Trophoblast cell (in vitro differentiated cells and primary cell): ENCODE data around the gene MRPS34.

Experiments
- DNase-seq, 2 donors: peaks; one replicate each; pipeline ENCODE4 v3.0.0-alpha.2; 2016
- H2AFZ ChIP-seq: 2 replicates; pipeline ENCODE4 v1.6.1; 2013; ENCODE audit warnings: low read length, moderate library complexity, mild to moderate bottlenecking; ENCODE audit not compliant: insufficient read depth, poor library complexity
- H2AK5ac ChIP-seq: 2 replicates; pipeline ENCODE4 v1.6.1; 2013; ENCODE audit warnings: mild to moderate bottlenecking, low read length
- H2BK120ac ChIP-seq: 2 replicates; pipeline ENCODE4 v1.6.1; 2013; ENCODE audit warnings: low read length, mild to moderate bottlenecking, moderate library complexity; ENCODE audit not compliant: insufficient read depth, poor library complexity
- H2BK12ac ChIP-seq: 2 replicates; pipeline ENCODE4 v1.6.1; 2013; ENCODE audit warnings: mild to moderate bottlenecking, low read length, moderate library complexity
- H2BK5ac ChIP-seq: 2 replicates; pipeline ENCODE4 v1.6.1; 2013; ENCODE audit warnings: low read length, low read depth, moderate library complexity, mild to moderate bottlenecking; ENCODE audit not compliant: poor library complexity
- H3K14ac ChIP-seq: 2 replicates; pipeline ENCODE4 v1.6.1; 2013; ENCODE audit warnings: mild to moderate bottlenecking, low read length
- H3K18ac ChIP-seq: 2 replicates; pipeline ENCODE4 v1.6.1; 2013; ENCODE audit warnings: mild to moderate bottlenecking, low read length
- H3K23ac ChIP-seq: 2 replicates; pipeline ENCODE4 v1.6.1; 2013; ENCODE audit warnings: low read length
- H3K27ac ChIP-seq: 2 replicates; pipeline ENCODE4 v1.5.1; 2013; ENCODE audit warnings: low read depth, mild to moderate bottlenecking, inconsistent platforms, low read length, moderate library complexity
- H3K27me3 ChIP-seq: 2 replicates; pipeline ENCODE4 v1.6.1; 2013; ENCODE audit warnings: inconsistent platforms, mild to moderate bottlenecking, low read length, moderate library complexity; ENCODE audit not compliant: insufficient read depth
- H3K36me3 ChIP-seq, 2 experiments: 1 replicate in 1 of 2; 2 replicates in 1 of 2; pipeline ENCODE4 v1.6.1; 2013; ENCODE audit warnings: low read length in 2 of 2, mild to moderate bottlenecking in 2 of 2, moderate library complexity in 1 of 2; ENCODE audit not compliant: insufficient read depth in 2 of 2, control insufficient read depth in 1 of 2
- H3K4ac ChIP-seq: 2 replicates; pipeline ENCODE4 v1.6.1; 2013; ENCODE audit warnings: low read depth, mild to moderate bottlenecking, low read length, moderate library complexity
- H3K4me1 ChIP-seq, 2 experiments: 1 replicate in 1 of 2; 2 replicates in 1 of 2; pipeline ENCODE4 v1.6.1; 2013; ENCODE audit warnings: low read length in 2 of 2, mild to moderate bottlenecking in 2 of 2, moderate library complexity in 1 of 2; ENCODE audit not compliant: insufficient read depth in 2 of 2, control insufficient read depth in 1 of 2
- H3K4me2 ChIP-seq: 2 replicates; pipeline ENCODE4 v1.6.1; 2013; ENCODE audit warnings: inconsistent platforms, mild to moderate bottlenecking, low read length, moderate library complexity
- H3K4me3 ChIP-seq: 2 replicates; pipeline ENCODE4 v1.5.1; 2013; ENCODE audit warnings: mild to moderate bottlenecking, low read depth, low read length, inconsistent platforms
- H3K79me1 ChIP-seq: one replicate; pipeline ENCODE4 v1.6.1; 2013; ENCODE audit warnings: low read length
- H3K79me2 ChIP-seq: 2 replicates; pipeline ENCODE4 v1.6.1; 2013; ENCODE audit warnings: low read length, mild to moderate bottlenecking; ENCODE audit not compliant: control insufficient read depth, insufficient read depth, poor library complexity
- H3K9ac ChIP-seq: 2 replicates; pipeline ENCODE4 v1.6.1; 2013; ENCODE audit warnings: mild to moderate bottlenecking, low read length
- H3K9me3 ChIP-seq: 2 replicates; pipeline ENCODE4 v1.6.1; 2013; ENCODE audit warnings: low read depth, mild to moderate bottlenecking, control low read depth, inconsistent platforms, low read length; ENCODE audit not compliant: insufficient read depth
- H4K12ac ChIP-seq: 2 replicates; pipeline ENCODE4 v1.6.1; 2013; ENCODE audit warnings: low read depth, mild to moderate bottlenecking, low read length, moderate library complexity
- H4K8ac ChIP-seq: 2 replicates; pipeline ENCODE4 v1.6.1; 2013; ENCODE audit warnings: low read depth, mild to moderate bottlenecking, low read length, moderate library complexity
- H4K91ac ChIP-seq: one replicate; pipeline ENCODE4 v1.6.1; 2013; ENCODE audit warnings: low read depth, mild to moderate bottlenecking, low read length, moderate library complexity
- WGBS: extraction: QIAGEN DNeasy Blood & Tissue Kit; methylation state at CpG from one replicate; pipeline ENCODE4 v1.1.7; 2013; ENCODE audit warnings: missing lambda C conversion rate; ENCODE audit not compliant: insufficient read length, insufficient coverage; ENCODE audit errors: extremely low coverage; 5-methylcytosine and 5-hydroxymethylcytosine counted together

Gene MRPS34

DNA sequence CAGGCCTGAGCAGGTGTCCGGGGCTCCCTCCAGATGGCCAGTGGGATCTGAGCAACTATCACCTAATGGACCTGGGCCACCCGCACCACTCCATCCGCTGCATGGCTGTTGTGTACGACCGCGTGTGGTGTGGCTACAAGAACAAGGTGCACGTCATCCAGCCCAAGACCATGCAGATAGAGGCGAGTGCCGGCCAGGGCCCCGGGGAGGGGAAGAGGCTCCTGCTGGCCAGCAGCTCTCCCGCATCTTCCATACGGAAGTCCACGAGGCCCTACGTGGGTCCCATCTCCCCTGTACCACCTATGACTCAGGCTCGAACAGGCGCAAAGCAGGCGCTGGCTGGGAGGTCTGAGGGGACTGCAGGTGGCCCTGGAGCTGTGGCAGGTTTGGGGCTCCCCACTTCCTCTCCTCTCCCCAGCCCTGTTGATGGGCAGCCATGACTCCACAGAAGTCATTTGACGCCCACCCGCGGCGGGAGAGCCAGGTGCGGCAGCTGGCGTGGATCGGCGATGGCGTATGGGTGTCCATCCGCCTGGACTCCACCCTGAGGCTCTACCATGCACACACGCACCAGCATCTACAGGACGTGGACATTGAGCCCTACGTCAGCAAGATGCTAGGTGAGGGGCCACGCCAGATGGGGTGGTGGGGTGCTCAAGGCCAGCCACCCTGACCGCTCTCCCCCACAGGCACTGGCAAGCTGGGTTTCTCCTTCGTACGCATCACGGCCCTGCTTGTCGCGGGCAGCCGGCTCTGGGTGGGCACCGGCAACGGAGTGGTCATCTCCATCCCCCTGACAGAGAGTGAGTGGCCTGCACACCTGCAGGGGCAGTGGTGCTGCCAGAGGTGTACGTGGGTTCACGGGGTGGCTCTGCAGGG lies 5.6 kb downstream of the MRPS34 start:
- Histone ChIP-seq H3K4me2 (no peak overlapping the region), H2AK5ac (no peak overlapping the region), H2BK120ac (no peak overlapping the region), H3K9me3 (peaks cover 2% of the 10 kb centered on the region), H3K18ac (no peak overlapping the region), H4K12ac (no peak overlapping the region), H3K4me1 (peaks cover 4 to 11% of the 10 kb centered on the region in 2 experiments), H3K36me3 (peaks cover 65 to 71% of the 10 kb centered on the region in 2 experiments), H3K79me2 (peaks cover 4% of the 10 kb centered on the region), H3K27me3 (no peaks in the 10 kb centered on the region), H3K4me3 (no peak overlapping the region), H4K8ac (no peak overlapping the region), H3K4ac (no peak overlapping the region), H3K23ac (no peak overlapping the region), H3K27ac (no peak overlapping the region), H2BK5ac (no peak overlapping the region), H3K9ac (no peak overlapping the region), H3K14ac (no peak overlapping the region), H3K79me1 (peaks cover 11% of the 10 kb centered on the region), H4K91ac (no peak overlapping the region), H2AFZ (no peak overlapping the region), H2BK12ac (no peak overlapping the region)
- WGBS: no CpG with 5 or more reads among the region's 42 CpGs
- DNase-seq: no peak

DNA sequence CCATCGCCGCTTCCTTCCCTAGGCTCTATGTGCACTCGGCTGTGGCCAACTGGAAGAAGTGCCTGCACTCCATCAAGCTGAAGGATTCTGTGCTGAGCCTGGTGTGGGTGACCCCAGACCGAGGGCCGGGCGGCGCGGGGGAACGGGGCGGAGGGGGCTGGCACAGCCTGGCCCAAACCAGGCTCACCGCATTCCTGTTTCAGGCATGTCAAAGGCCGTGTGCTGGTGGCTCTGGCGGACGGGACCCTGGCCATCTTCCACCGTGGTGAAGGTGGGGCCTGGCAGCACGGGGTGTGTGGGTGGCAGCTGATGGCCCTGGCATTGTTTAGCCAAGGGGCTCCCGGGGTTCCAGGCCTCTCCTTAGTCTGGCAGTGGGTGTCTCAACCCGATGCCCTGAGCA lies 6.2 kb downstream of the MRPS34 start:
- no CpG with 5 or more reads among the region's 18 CpGs for WGBS
- H3K36me3 ChIP-seq: peaks cover 68 to 71% of the 10 kb centered on the region in 2 experiments

DNA sequence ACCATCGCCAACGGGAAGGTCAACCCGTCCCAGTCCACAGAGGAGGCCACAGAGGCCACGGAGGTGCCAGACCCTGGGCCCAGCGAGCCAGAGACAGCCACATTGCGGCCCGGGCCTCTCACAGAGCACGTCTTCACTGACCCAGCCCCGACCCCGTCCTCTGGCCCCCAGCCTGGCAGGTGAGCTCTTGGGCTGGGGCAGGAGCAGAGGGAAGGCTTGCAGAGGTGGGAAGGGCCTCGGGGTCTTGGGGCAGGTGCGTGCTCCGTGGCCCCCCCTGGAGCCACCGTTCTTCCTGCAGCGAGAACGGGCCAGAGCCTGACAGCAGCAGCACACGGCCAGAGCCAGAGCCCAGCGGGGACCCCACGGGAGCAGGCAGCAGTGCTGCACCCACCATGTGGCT lies 6.7 kb downstream of the MRPS34 start:
- H3K79me2 ChIP-seq: peaks cover 2% of the 10 kb centered on the region
- peaks cover 2% of the 10 kb centered on the region for H3K9me3 ChIP-seq

More for the DNA sequence above, 6.2 kb downstream of the MRPS34 start:
- Histone ChIP-seq H3K4me1 (peaks cover under 1 to 5% of the 10 kb centered on the region in 2 experiments), H3K27me3 (no peaks in the 10 kb centered on the region), H3K14ac (no peak overlapping the region), H3K4me3 (no peak overlapping the region), H2BK120ac (no peak overlapping the region), H4K8ac (no peak overlapping the region), H2BK5ac (no peak overlapping the region), H2AK5ac (no peak overlapping the region), H3K9ac (no peak overlapping the region), H3K18ac (no peak overlapping the region), H3K9me3 (peaks cover 2% of the 10 kb centered on the region), H3K4me2 (no peak overlapping the region), H3K4ac (no peak overlapping the region), H3K23ac (no peak overlapping the region), H3K79me1 (peaks cover 7% of the 10 kb centered on the region), H4K12ac (no peak overlapping the region), H3K27ac (no peak overlapping the region), H3K79me2 (peaks cover 2% of the 10 kb centered on the region), H4K91ac (no peak overlapping the region), H2AFZ (no peak overlapping the region), H2BK12ac (no peak overlapping the region)
- no peak for DNase-seq

DNA sequence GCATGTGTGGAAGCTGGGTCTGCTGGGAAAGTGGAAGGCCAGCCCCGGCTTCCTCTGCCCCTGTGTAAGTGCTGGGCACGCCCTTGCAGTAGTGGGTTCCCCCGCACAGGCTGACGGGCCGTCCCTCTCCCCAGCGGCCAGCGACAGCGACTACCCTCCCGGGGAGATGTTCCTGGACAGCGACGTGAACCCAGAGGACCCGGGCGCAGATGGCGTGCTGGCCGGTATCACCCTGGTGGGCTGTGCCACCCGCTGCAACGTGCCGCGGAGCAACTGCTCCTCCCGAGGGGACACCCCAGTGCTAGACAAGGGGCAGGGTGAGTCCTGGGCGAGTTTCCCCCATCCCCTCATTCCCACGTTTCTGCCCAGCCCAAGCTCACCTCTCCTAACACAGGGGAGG lies 7.1 kb downstream of the MRPS34 start:
- Histone ChIP-seq H3K79me1 (peaks cover 2% of the 10 kb centered on the region), H4K12ac (peak overlapping the region; percentile 26), H4K91ac (no peak overlapping the region), H2BK120ac (no peak overlapping the region), H3K4me1 (peaks cover 0 to 5% of the 10 kb centered on the region in 2 experiments), H3K79me2 (peaks cover under 1% of the 10 kb centered on the region), H2AFZ (no peak overlapping the region), H2BK12ac (no peak overlapping the region), H3K14ac (no peak overlapping the region), H3K4me3 (no peak overlapping the region), H3K36me3 (peaks cover 74 to 78% of the 10 kb centered on the region in 2 experiments), H3K4me2 (no peak overlapping the region), H4K8ac (no peak overlapping the region), H3K9me3 (peaks cover 2% of the 10 kb centered on the region), H3K9ac (no peak overlapping the region), H2BK5ac (no peak overlapping the region), H3K4ac (no peak overlapping the region), H2AK5ac (no peak overlapping the region), H3K18ac (no peak overlapping the region), H3K27me3 (no peaks in the 10 kb centered on the region), H3K23ac (no peak overlapping the region), H3K27ac (no peak overlapping the region)
- no CpG with 5 or more reads among the region's 22 CpGs for WGBS
- no peak for DNase-seq

More for the DNA sequence above, 6.7 kb downstream of the MRPS34 start:
- Histone ChIP-seq H3K4ac (no peak overlapping the region), H4K91ac (no peak overlapping the region), H2BK12ac (no peak overlapping the region), H4K12ac (no peak overlapping the region), H3K23ac (no peak overlapping the region), H3K18ac (no peak overlapping the region), H2BK5ac (no peak overlapping the region), H2BK120ac (no peak overlapping the region), H3K14ac (no peak overlapping the region), H3K36me3 (peaks cover 71 to 74% of the 10 kb centered on the region in 2 experiments), H3K4me3 (no peak overlapping the region), H4K8ac (no peak overlapping the region), H3K27me3 (no peaks in the 10 kb centered on the region), H3K4me2 (no peak overlapping the region), H2AK5ac (no peak overlapping the region), H3K4me1 (peaks cover 0 to 5% of the 10 kb centered on the region in 2 experiments), H2AFZ (no peak overlapping the region), H3K9ac (no peak overlapping the region), H3K27ac (no peak overlapping the region), H3K79me1 (peaks cover 5% of the 10 kb centered on the region)
- no CpG with 5 or more reads among the region's 19 CpGs for WGBS
- no peak for DNase-seq
